Right lobe of liver (tissue), 6 donors: ENCODE data around the gene MON1A. TPM values are rescaled to one million over a fixed set of nuclear protein-coding genes. Genes with fewer than 3 reads are reported as not detected.

Experiments
- ATAC-seq, 4 donors: fragments of 200-7000 bp; cut with Tn5 transposase; one replicate each; pipeline ENCODE4 v1.9.1; 2020; ENCODE audit warnings: mild to moderate bottlenecking in 4 of 4, moderate library complexity in 4 of 4
- DNase-seq, 3 donors: peaks; one replicate each; pipeline ENCODE4 v3.0.0-alpha.2; 2020
- H3K27ac ChIP-seq, 3 donors: fragments of 200-600 bp; one replicate each; pipeline ENCODE4 v1.8.0; 2022
- H3K27me3 ChIP-seq, 2 donors: fragments of 200-600 bp; one replicate each; pipeline ENCODE4 v1.8.0; 2022
- H3K36me3 ChIP-seq, 4 donors: fragments of 200-600 bp; sonication (generic) in 1 of 4; one replicate each; pipeline versions ENCODE4 v1.5.1 to v1.8.0; 2017 to 2022; ENCODE audit warnings: control low read depth in 1 of 4
- H3K4me1 ChIP-seq, 4 donors: fragments of 200-600 bp; sonication (generic) in 1 of 4; one replicate each; pipeline versions ENCODE4 v1.5.1 to v1.8.0; 2017 to 2022; ENCODE audit warnings: control low read depth in 1 of 4
- H3K4me3 ChIP-seq, 3 donors: fragments of 200-600 bp; one replicate each; pipeline ENCODE4 v1.8.0; 2022
- H3K9me3 ChIP-seq, 4 donors: fragments of 200-600 bp; sonication (generic) in 1 of 4; one replicate each; pipeline versions ENCODE4 v1.5.1 to v1.8.0; 2017 to 2022; ENCODE audit warnings: control low read depth in 1 of 4
- CTCF ChIP-seq, 4 donors: fragments of 200-600 bp in 3 of 4; fragments of 450-650 bp in 1 of 4; IDR thresholded peaks; one replicate each; pipeline versions ENCODE4 v1.5.1 to v1.8.0; 2016 to 2022; ENCODE audit warnings: antibody characterized with exemption in 4 of 4, mild to moderate bottlenecking in 2 of 4
- POLR2A ChIP-seq: fragments of 450-650 bp; IDR thresholded peaks from one replicate; pipeline ENCODE4 v1.6.1; 2017; ENCODE audit warnings: antibody characterized with exemption, mild to moderate bottlenecking
- WGBS: methylation state at CpG from one replicate; pipeline ENCODE4 v1.1.6; 2018; ENCODE audit warnings: low coverage, low lambda C conversion rate; ENCODE audit not compliant: insufficient coverage; ENCODE audit errors: missing lambda C conversion rate; 5-methylcytosine and 5-hydroxymethylcytosine counted together
- intact Hi-C, 2 donors: fragments of 100-400 bp; cut with DNase I; formaldehyde crosslinking; loops; one replicate each; pipeline versions ENCODE4 v1.11.2 to v1.14.1; 2022
- total RNA-seq, 6 experiments: library from RNA; depleted of rRNA in 2 of 6; stranded (reverse); fragments of >200 nt in 2 of 6; fragmentation: NEBNext Ultra II Directional in 3 of 6; extraction: Animal tissue kit (Norgen Biotek cat#: 25700) in 3 of 6; gene quantifications; one replicate each; pipeline versions ENCODE4 v1.1.0 to v1.2.4, GENCODE V29; 2016 to 2023
- donor health status: DM: no; HTN: yes; CAD: no.
- donor health status: DM: no; HTN: no; CAD: no.
- donor health status: DM: no; HTN: no; CAD: no.
- donor health status: DM: no; HTN: yes; CAD: no.
- donor health status: DM: no; HTN: yes; CAD: no.

Gene MON1A
- total RNA-seq, 6 experiments from 2014 or later: 5.4 to 14.2 (median 7.5) TPM

- Histone ChIP-seq H3K4me1 (peaks cover 0 to 5% (median 0%) of the 10 kb centered on the region in 4 donors), H3K27me3 (no peaks in the 10 kb centered on the region), H3K36me3 (no peaks in the 10 kb centered on the region), H3K27ac (no peak overlapping the region), H3K4me3 (no peak overlapping the region), H3K9me3 (no peaks in the 10 kb centered on the region)
- no peak for TF ChIP-seq CTCF (IDR thresholded peaks at IDR 0.05)
- TF ChIP-seq POLR2A: no peak
- intact Hi-C loops: loop anchor here in 1 of 2 donors (10.0 kb wide), 2 partner anchors 56 to 96 kb away; partner anchors contain the start of gene INKA1
- 74% methylated on average over 3 of the region's 8 CpGs for WGBS
- ATAC-seq (peak; percentile 76 to 90 (median 82)), DNase-seq (peak; percentile 75 to 84 (median 84))
These were observed 29.0 kb downstream of the MON1A start for GRCh38 chr3:49900491-49901153.

DNA sequence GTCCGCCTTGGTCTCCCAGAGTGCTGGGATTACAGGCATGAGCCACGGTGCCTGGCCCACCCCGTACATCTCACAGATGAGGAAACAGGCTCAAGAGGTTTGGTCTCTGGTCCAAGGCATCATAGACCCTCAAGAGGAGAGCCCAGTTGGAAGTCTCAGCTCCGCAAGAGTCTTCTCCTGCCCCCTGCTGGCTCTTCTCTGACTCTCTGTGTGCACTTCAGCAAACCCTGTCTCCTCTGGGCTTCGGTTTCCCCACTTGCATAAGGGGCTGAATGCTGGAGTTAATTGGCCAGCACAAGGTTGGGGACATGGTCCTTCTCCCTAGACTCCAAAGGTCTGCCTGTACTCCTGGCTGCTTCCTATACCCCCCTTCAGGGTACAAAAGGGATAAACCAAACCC, 29.8 kb downstream of the MON1A start:
- Histone ChIP-seq H3K27me3 (no peaks in the 10 kb centered on the region), H3K4me3 (no peak overlapping the region), H3K9me3 (no peaks in the 10 kb centered on the region), H3K36me3 (no peaks in the 10 kb centered on the region), H3K27ac (no peak overlapping the region), H3K4me1 (peaks cover 0 to 5% (median 0%) of the 10 kb centered on the region in 4 donors)
- TF ChIP-seq POLR2A (no peak), CTCF (IDR thresholded peaks at IDR 0.05) (peak in 2 of 4 donors; percentile 9 to 10)
- no peak for ATAC-seq
- intact Hi-C loops: loop anchor here in 1 of 2 donors (10.0 kb wide), 2 partner anchors 55 to 95 kb away; partner anchors contain the start of gene INKA1
- 43% methylated on average over 2 of the region's 5 CpGs for WGBS
- DNase-seq: no peak

GRCh38 chr3:49898991-49899390, 30.6 kb downstream of the MON1A start:
- 80% methylated on average over 1 of the region's 6 CpGs for WGBS
- Histone ChIP-seq H3K9me3 (no peaks in the 10 kb centered on the region), H3K36me3 (no peaks in the 10 kb centered on the region), H3K4me1 (peaks cover 0 to 5% (median 0%) of the 10 kb centered on the region in 4 donors), H3K27ac (no peak overlapping the region), H3K27me3 (no peaks in the 10 kb centered on the region), H3K4me3 (no peak overlapping the region)
- intact Hi-C loops: no loop called here
- TF ChIP-seq POLR2A (no peak), CTCF (IDR thresholded peaks at IDR 0.05) (no peak)
- ATAC-seq: no peak
- DNase-seq: no peak

- no peaks in the 10 kb centered on the region for H3K27me3 ChIP-seq
- ATAC-seq: no peak
- no peak overlapping the region for H3K27ac ChIP-seq
- no peaks in the 10 kb centered on the region for H3K9me3 ChIP-seq
- no peak overlapping the region for H3K4me3 ChIP-seq
- no peak for TF ChIP-seq POLR2A
- TF ChIP-seq CTCF (IDR thresholded peaks at IDR 0.05): no peak
- intact Hi-C loops: no loop called here
- no peaks in the 10 kb centered on the region for H3K36me3 ChIP-seq
- no peak for DNase-seq
- 71% methylated on average over 1 of the region's 5 CpGs for WGBS
- H3K4me1 ChIP-seq: peaks cover 0 to 5% (median 0%) of the 10 kb centered on the region in 4 donors
These were observed 33.3 kb downstream of the MON1A start for GRCh38 chr3:49896345-49896744.
